Neural crest cell (in vitro differentiated cells): ENCODE results near the gene SELE. TPM values are rescaled to one million over a fixed set of nuclear protein-coding genes. Genes with fewer than 3 reads are reported as not detected.
"Not testable (repeated sequence)": the region's sequence is repeated elsewhere in the genome, so short reads cannot be mapped to it uniquely, and the experiment has no call there.

Source experiments
- DNase-seq: peaks from one replicate; pipeline ENCODE4 v3.0.0; 2021; ENCODE audit warnings: low read depth, mixed read lengths, low spot score
- H3K27ac Mint-ChIP-seq: one replicate; pipeline ENCODE4 v1.8.0; 2021; ENCODE audit warnings: mild to moderate bottlenecking, mixed read lengths; ENCODE audit not compliant: unreplicated experiment
- H3K27me3 Mint-ChIP-seq: 2 replicates; pipeline ENCODE4 v1.8.0; 2021; ENCODE audit warnings: low read depth, mild to moderate bottlenecking, mixed read lengths
- H3K36me3 Mint-ChIP-seq: 2 replicates; pipeline ENCODE4 v1.8.0; 2021; ENCODE audit warnings: low read depth, mild to moderate bottlenecking, mixed read lengths
- H3K4me1 Mint-ChIP-seq: 2 replicates; pipeline ENCODE4 v1.8.0; 2021; ENCODE audit warnings: mixed read lengths
- H3K4me3 Mint-ChIP-seq: one replicate; pipeline ENCODE4 v1.8.0; 2021; ENCODE audit warnings: mild to moderate bottlenecking, mixed read lengths
- H3K9me3 Mint-ChIP-seq: 2 replicates; pipeline ENCODE4 v1.8.0; 2021; ENCODE audit warnings: mixed read lengths
- CTCF ChIP-seq: fragments of 200-600 bp; sonication (generic); conservative IDR thresholded peaks from 2 replicates; pipeline ENCODE4 v1.5.0; 2021; ENCODE audit warnings: antibody characterized with exemption, mild to moderate bottlenecking
- total RNA-seq: library from RNA; stranded (reverse); gene quantifications from 2 replicates; pipeline ENCODE4 v1.2.1, GENCODE V29; 2021

The SELE gene
- total RNA-seq, 1 donor from 2014 or later, result not detected

GRCh38 chr1:169692756-169693460 lies 41.0 kb downstream of the SELE start:
- no peak overlapping the region for H3K27ac Mint-ChIP-seq
- no peak overlapping the region for H3K4me3 Mint-ChIP-seq
- DNase-seq, result no peak
- H3K36me3 Mint-ChIP-seq, result no peaks in the 10 kb centered on the region
- H3K4me1 Mint-ChIP-seq, result no peaks in the 10 kb centered on the region
- H3K9me3 Mint-ChIP-seq, result no peaks in the 10 kb centered on the region
- TF ChIP-seq CTCF, result no peak
- H3K27me3 Mint-ChIP-seq, result peaks cover 31% of the 10 kb centered on the region

GRCh38 chr1:169690489-169690888 lies 43.4 kb downstream of the SELE start:
- no peaks in the 10 kb centered on the region for H3K9me3 Mint-ChIP-seq
- peaks cover 20% of the 10 kb centered on the region for H3K27me3 Mint-ChIP-seq

DNA sequence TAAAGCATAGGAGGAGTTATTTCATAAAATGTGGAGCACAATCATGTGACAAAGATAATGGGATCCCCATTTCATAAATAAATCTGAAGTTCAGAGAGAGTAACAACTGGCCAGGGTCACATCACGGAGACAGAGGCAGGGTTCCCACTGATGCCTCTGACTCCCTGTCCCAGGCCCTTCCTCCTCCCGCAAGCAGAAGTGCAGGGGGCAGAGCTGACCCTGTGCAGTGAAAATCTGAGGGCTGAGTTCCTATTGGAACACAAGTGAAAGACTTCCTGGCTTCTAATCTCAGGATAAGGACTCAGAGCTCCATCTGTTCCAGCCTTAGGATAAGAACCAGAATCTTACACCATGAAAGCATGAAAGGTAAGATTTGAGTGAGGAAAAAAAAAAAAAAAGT lies 44.5 kb downstream of the SELE start:
- Mint-ChIP-seq H3K4me3 (no peak overlapping the region), H3K4me1 (no peaks in the 10 kb centered on the region), H3K27me3 (peaks cover 10% of the 10 kb centered on the region), H3K27ac (no peak overlapping the region), H3K9me3 (no peaks in the 10 kb centered on the region), H3K36me3 (no peaks in the 10 kb centered on the region)
- DNase-seq, result no peak
- no peak for TF ChIP-seq CTCF

More at GRCh38 chr1:169690489-169690888, 43.4 kb downstream of the SELE start:
- DNase-seq, result no peak
- Mint-ChIP-seq H3K4me3 (no peak overlapping the region), H3K36me3 (no peaks in the 10 kb centered on the region), H3K27ac (no peak overlapping the region), H3K4me1 (no peaks in the 10 kb centered on the region)
- no peak for TF ChIP-seq CTCF

DNA sequence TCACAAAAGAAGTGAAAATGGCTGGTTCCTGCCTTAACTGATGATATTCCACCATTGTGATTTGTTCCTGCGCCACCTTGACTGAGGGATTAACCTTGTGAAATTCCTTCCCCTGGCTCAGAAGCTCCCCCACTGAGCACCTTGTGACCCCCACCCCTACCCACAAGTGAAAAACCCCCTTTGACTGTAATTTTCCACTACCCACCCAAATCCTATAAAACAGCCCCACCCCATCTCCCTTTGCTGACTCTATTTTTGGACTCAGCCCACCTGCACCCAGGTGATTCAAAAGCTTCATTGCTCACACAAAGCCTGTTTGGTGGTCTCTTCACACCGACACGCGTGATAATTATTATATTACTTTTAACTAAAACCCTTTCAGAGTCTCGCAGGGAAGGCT lies 45.5 kb downstream of the SELE start:
- not testable (repeated sequence) for H3K27ac Mint-ChIP-seq, DNase-seq, H3K4me1 Mint-ChIP-seq, H3K36me3 Mint-ChIP-seq, H3K9me3 Mint-ChIP-seq, H3K4me3 Mint-ChIP-seq, H3K27me3 Mint-ChIP-seq

DNA sequence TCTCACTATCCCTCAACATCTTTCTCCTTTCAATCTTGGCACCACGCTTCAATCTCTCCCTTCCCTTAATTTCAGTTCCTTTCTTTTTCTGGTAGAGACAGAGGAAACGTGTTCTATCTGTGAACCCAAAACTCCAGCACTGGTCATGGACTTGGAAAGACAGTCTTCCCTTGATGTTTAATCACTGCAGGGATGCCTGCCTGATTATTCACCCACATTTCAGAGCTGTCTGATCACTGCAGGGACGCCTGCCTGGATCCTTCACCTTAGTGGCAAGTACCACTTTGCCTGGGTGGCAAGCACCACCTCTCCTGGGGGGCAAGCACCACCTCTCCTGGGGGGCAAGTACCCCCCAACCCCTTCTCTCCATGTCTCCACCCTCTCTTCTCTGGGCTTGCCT lies 50.2 kb downstream of the SELE start:
- Mint-ChIP-seq H3K27ac (no peak overlapping the region), H3K4me1 (peaks cover 10% of the 10 kb centered on the region)

GRCh38 chr1:169683168-169683567 lies 50.7 kb downstream of the SELE start:
- H3K4me3 Mint-ChIP-seq, H3K27ac Mint-ChIP-seq, H3K36me3 Mint-ChIP-seq, DNase-seq, H3K9me3 Mint-ChIP-seq: not testable (repeated sequence)
- H3K4me1 Mint-ChIP-seq, result peaks cover 10% of the 10 kb centered on the region
- H3K27me3 Mint-ChIP-seq, result peaks cover 37% of the 10 kb centered on the region

More for the DNA sequence above, 50.2 kb downstream of the SELE start:
- H3K27me3 Mint-ChIP-seq, result peaks cover 36% of the 10 kb centered on the region
- no peaks in the 10 kb centered on the region for H3K9me3 Mint-ChIP-seq
- TF ChIP-seq CTCF, result no peak
- H3K36me3 Mint-ChIP-seq, result no peaks in the 10 kb centered on the region
- no peak for DNase-seq
- no peak overlapping the region for H3K4me3 Mint-ChIP-seq
